ENCODE measurements around the gene GNB3. TPM values are rescaled to one million over a fixed set of nuclear protein-coding genes. Genes with fewer than 3 reads are reported as not detected.

GNB3 gene
- total RNA-seq, 4 donors from 2014 or later: 0.39 to 3.0 (median 2.1) TPM

GRCh38 chr12:6831450-6831995 lies 9.2 kb upstream of the GNB3 start:
- H3K4me1 ChIP-seq: peaks cover 8 to 17% of the 10 kb centered on the region in 2 donors
- no peak overlapping the region for H3K4me3 ChIP-seq (replicated peaks in 1 of 3)
- H3K9me3 ChIP-seq: no peaks in the 10 kb centered on the region
- no peak overlapping the region for H3K27ac ChIP-seq
- H3K27me3 ChIP-seq: no peaks in the 10 kb centered on the region
- no peaks in the 10 kb centered on the region for H3K36me3 ChIP-seq
- DNase-seq: no peak
- 89 to 91% methylated on average over 12 of the region's 12 CpGs for WGBS, 2 donors
- TF ChIP-seq CTCF (IDR thresholded peaks at IDR 0.05): no peak
- no peak for TF ChIP-seq POLR2A (IDR thresholded peaks at IDR 0.05)
- intact Hi-C loops (cut with DNase I): loop anchor here (10.0 kb wide), 1 partner anchor 207 kb away; no protein-coding TSS in a partner anchor

GRCh38 chr12:6832125-6832524 lies 8.6 kb upstream of the GNB3 start:
- H3K4me1 ChIP-seq: peaks cover 7 to 14% of the 10 kb centered on the region in 2 donors
- no peaks in the 10 kb centered on the region for H3K36me3 ChIP-seq
- no peaks in the 10 kb centered on the region for H3K9me3 ChIP-seq
- H3K27me3 ChIP-seq: no peaks in the 10 kb centered on the region
- no peak for DNase-seq
- no peak for TF ChIP-seq POLR2A (IDR thresholded peaks at IDR 0.05)
- TF ChIP-seq CTCF (IDR thresholded peaks at IDR 0.05): no peak
- H3K4me3 ChIP-seq (replicated peaks in 1 of 3): no peak overlapping the region
- whole genome bisulfite sequencing, 2 donors: 93 to 98% methylated on average over 4 of the region's 4 CpGs
- intact Hi-C loops (cut with DNase I): loop anchor here (10.0 kb wide), 1 partner anchor 207 kb away; no protein-coding TSS in a partner anchor
- H3K27ac ChIP-seq: no peak overlapping the region

GRCh38 chr12:6833189-6833890 lies 7.4 kb upstream of the GNB3 start:
- TF ChIP-seq POLR2A (IDR thresholded peaks at IDR 0.05) (no peak), CTCF (IDR thresholded peaks at IDR 0.05) (no peak)
- H3K36me3 ChIP-seq: peaks cover 5 to 10% of the 10 kb centered on the region in 2 donors
- intact Hi-C loops (cut with DNase I): loop anchor here (10.0 kb wide), 1 partner anchor 209 kb away; no protein-coding TSS in a partner anchor

GRCh38 chr12:6834254-6834653 lies 6.5 kb upstream of the GNB3 start:
- Histone ChIP-seq H3K27ac (no peak overlapping the region), H3K36me3 (peaks cover 5 to 10% of the 10 kb centered on the region in 2 donors), H3K9me3 (no peaks in the 10 kb centered on the region), H3K27me3 (no peaks in the 10 kb centered on the region), H3K4me1 (peaks cover 0 to 5% of the 10 kb centered on the region in 2 donors), H3K4me3 (replicated peaks in 1 of 3) (no peak overlapping the region)
- TF ChIP-seq POLR2A (IDR thresholded peaks at IDR 0.05): no peak
- TF ChIP-seq CTCF (IDR thresholded peaks at IDR 0.05): no peak
- DNase-seq: no peak
- WGBS, 2 donors: 81 to 88% methylated on average over 1 of the region's 1 CpG
- intact Hi-C loops (cut with DNase I): loop anchor here (10.0 kb wide), 1 partner anchor 209 kb away; no protein-coding TSS in a partner anchor

More at GRCh38 chr12:6833189-6833890, 7.4 kb upstream of the GNB3 start:
- Histone ChIP-seq H3K4me1 (peaks cover 0 to 5% of the 10 kb centered on the region in 2 donors), H3K27ac (no peak overlapping the region), H3K4me3 (replicated peaks in 1 of 3) (no peak overlapping the region), H3K27me3 (no peaks in the 10 kb centered on the region), H3K9me3 (no peaks in the 10 kb centered on the region)
- WGBS, 2 donors: 77 to 91% methylated on average over 5 to 6 of the region's 6 CpGs
- no peak for DNase-seq

- intact Hi-C loops (cut with DNase I): loop anchor here (10.0 kb wide), 1 partner anchor 210 kb away; no protein-coding TSS in a partner anchor
These were observed 5.9 kb upstream of the GNB3 start for GRCh38 chr12:6834873-6835272.

More at GRCh38 chr12:6834873-6835272, 5.9 kb upstream of the GNB3 start:
- no peaks in the 10 kb centered on the region for H3K9me3 ChIP-seq
- WGBS, 2 donors: 83 to 86% methylated on average over 5 of the region's 5 CpGs
- TF ChIP-seq POLR2A (IDR thresholded peaks at IDR 0.05) (no peak), CTCF (IDR thresholded peaks at IDR 0.05) (no peak)
- H3K27me3 ChIP-seq: no peaks in the 10 kb centered on the region
- H3K4me1 ChIP-seq: peaks cover 0 to 5% of the 10 kb centered on the region in 2 donors
- H3K27ac ChIP-seq: no peak overlapping the region
- no peak for DNase-seq
- no peak overlapping the region for H3K4me3 ChIP-seq (replicated peaks in 1 of 3)
- peaks cover 5 to 10% of the 10 kb centered on the region in 2 donors for H3K36me3 ChIP-seq

Measured in thyroid gland (tissue), 4 donors.